Fibroblast of peridontal ligament (primary cell): Measurements from ENCODE around the gene ODAD3.
"Not testable (repeated sequence)": the region's sequence is repeated elsewhere in the genome, so short reads cannot be mapped to it uniquely, and the experiment has no call there.

Source experiments
- DNase-seq: peaks from one replicate; pipeline ENCODE4 v3.0.0-alpha.2; 2010; ENCODE audit errors: extremely low read depth

The ODAD3 gene

GRCh38 chr19:11437955-11438354, 3.0 kb upstream of the ODAD3 start:
- DNase-seq: no peak

GRCh38 chr19:11435833-11436313, 952 bp upstream of the ODAD3 start:
- no peak for DNase-seq

GRCh38 chr19:11434703-11435056, 241 bp downstream of the ODAD3 start:
- no peak for DNase-seq

DNA sequence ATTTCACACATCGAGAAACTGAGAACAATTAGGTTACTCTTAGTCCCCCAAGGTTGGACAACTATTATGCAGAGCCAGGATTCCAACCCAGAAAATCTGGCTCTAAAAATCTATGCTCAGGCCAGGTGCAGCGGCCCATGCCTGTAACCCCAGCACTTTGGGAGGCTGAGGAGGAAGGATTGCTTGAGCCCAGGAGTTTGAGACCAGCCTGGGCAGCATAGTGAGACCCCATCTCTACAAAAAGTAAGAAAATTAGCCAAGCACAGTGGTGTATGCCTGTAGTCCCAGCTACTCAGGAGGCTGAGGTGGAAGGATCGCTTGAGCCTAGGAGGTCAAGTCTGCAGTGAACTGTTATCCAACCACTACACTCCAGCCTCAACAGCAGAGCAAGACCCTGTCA, 1.4 kb downstream of the ODAD3 start:
- DNase-seq: not testable (repeated sequence)

DNA sequence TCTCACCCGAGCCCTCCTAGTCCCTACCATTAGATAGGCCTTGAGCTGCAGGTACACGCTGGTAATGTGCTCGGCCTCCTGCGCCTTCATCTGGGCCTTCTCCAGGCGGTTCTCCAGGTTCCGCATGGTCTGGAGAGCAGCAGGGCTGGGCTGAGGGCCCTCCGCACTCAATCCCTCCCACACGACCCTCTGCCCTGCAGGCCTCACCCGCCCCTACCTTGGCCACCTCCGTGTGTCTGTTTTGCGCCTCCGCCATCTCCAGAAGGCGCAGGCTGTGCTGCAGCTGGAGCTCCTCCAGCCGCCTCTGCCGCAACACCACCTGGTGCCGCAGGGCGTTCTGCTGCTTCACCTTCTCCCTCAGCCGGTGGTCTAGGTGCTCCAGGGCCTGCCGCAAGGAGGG, 8.3 kb downstream of the ODAD3 start:
- no peak for DNase-seq

- no peak for DNase-seq
Observed at GRCh38 chr19:11425719-11426457, 9.0 kb downstream of the ODAD3 start.

DNA sequence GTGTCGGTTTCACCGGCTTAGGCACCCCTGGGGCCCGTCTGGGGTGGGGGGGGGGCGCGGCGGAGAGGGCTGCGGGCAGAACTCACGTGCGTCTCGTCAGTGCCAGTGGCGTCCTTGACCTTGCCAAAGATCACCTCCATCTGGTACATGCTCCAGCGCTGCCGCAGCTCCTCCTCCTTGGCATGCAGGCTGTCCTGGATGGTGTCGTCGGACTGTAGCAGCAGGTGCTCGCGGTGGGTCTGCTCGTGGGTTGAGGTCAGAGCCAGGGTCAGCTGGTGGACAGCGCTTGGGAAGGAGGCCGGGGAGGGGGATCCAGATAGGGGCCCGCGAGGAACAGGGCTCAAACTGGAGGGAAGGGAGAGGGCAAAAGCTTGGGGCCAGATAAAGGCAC, 11.1 kb downstream of the ODAD3 start:
- no peak for DNase-seq

DNA sequence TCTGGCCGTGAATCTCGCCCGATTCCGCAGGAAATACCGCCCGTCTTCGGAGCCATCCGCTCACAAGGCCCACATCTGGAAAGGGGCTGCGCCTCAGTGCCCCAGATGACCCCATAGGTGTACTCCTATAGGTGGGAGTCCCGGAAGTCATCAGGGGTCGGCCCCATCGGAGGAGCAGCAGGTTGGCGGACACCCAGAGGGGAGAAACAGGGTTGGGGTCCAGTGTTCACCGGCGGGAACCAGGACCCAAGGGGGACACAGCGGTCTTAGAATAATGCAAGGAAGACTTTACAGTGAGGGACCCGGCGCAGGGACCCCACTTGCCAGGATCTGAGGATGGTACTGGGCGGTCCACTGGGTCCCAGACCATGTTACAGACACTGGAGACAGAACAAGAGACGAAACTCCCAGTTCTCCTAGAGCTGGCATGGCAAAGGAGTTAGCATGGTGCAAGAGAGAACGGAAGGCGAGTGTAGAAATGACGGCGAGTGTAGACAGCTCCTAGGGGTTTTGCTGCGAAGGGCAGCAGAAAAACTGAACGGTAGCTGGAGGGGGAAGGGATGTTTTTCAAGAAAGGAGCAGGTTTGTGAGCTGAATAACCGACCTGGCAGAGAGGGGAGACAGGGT, 11.6 kb downstream of the ODAD3 start:
- no peak for DNase-seq

DNA sequence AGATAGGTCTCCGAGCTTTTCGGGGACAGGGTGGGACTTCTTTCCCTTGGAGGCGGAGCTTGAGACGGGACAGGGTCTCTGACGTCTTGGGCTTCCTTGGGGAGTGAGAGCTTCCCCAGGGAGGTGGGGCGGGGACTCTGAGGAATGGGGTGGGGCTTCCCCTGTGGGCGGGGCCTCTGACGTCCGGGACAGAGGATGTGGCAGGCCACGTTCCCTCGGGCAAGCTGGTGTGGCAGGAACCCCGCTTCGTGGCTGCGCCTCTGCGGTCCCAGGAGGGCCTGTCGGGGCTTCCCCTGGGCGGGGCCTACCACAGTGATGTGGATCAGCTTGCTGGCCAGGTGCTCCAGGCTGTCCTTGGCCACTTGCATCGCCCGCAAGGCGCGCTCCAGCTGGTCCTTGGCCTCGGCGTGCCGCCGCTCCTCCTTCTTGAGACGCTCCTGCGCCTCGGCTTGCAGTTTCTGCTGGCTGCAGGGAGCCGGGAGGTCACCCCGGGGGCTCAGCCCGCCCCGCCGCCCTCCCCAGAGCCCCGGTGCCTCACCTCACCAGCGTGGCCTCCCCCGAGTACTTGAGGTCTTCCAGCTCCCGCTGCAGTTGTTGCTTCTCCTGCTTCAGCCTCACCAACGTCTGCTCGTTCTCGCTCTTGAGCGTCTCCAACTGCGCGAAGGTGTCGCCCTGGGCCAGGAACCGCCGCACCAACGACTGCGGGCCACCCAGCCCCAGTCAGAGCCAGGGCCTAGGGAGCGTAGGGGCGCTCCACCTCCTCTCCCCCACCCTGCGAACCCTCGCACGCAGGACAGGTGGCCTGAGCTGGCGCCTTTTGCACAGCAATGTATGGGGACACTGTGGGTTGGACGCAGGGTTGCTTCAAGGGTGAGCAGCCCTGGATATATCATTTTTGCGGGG, 12.5 kb downstream of the ODAD3 start:
- no peak for DNase-seq

GRCh38 chr19:11421371-11422098, 13.4 kb downstream of the ODAD3 start:
- DNase-seq: no peak

GRCh38 chr19:11420429-11421370, 14.2 kb downstream of the ODAD3 start:
- peak; percentile 28 for DNase-seq

DNA sequence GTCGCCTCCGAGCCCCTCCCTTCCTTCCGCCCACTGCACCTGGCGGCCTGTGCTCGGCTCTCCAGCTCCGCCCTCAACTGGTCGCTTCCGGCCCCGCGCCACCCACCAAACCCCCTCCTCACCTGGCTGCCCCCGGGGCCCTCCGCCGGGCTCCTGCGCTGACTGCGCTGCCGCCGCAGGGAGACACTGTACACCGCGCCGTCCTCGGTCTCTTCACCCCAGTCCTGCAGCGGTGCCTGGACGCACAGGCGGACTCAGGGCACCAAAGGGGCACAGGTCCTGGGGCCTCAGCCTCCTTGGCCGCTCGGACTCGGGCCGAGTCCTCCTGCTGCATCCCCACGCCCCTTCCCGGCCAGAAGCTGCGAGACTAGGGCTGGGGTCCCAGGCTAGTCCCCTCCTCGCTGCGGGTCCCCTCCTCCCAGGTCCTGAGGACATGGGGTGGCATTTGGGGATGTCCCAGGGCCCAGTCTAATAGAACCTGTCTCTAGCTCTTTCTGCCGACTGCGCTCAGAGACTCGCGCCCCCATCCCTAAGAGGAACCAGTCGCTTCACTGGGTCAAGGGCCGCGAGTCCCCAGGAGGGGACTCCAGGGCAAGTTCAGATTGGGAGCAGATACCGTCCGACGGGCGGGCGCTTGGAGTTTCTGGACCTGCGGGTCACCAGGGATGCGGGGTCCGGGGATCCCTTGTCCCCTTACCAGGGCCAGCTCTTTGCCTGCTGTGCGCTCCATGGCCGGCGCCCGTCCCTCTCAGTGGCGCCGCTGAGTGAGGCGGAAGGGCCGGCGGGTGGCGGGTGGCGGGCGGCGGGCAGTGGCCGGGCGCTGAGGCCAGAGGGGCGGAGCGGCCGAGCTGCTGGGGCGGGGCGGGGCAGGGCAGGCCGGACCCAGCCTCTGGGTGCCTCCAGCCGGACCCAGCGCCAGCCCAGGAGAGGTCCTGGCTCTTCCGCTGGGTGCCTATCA, 16.1 kb downstream of the ODAD3 start, which contains the start of gene RGL3:
RGL3 (minus strand) TSS at position 766 of the 958 bp plus-strand sequence; CDS start at position 730, 36 bp downstream.
- no peak for DNase-seq

DNA sequence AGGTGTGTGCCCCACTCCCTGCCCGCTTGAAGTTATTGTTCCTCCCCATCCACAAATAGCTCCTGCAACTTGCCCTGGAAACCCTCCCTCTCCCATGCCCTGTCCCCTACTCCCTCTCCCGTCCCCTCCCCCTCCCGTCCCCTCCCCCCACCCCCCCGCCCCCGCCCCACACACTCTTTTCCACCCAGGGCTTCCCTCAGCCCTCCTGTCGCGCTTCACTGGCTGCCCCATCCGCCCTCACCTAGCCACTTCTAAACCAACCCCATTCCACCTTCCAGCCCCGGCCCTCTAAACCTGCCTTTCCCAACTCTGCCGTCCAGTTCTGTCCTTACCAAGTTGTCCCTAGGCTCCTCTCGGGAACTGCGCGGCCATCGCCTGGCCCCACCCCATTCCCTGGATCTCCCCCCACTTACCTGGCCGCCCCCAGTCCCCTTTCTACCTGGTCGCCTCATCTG, 16.8 kb downstream of the ODAD3 start:
- DNase-seq: no peak

DNA sequence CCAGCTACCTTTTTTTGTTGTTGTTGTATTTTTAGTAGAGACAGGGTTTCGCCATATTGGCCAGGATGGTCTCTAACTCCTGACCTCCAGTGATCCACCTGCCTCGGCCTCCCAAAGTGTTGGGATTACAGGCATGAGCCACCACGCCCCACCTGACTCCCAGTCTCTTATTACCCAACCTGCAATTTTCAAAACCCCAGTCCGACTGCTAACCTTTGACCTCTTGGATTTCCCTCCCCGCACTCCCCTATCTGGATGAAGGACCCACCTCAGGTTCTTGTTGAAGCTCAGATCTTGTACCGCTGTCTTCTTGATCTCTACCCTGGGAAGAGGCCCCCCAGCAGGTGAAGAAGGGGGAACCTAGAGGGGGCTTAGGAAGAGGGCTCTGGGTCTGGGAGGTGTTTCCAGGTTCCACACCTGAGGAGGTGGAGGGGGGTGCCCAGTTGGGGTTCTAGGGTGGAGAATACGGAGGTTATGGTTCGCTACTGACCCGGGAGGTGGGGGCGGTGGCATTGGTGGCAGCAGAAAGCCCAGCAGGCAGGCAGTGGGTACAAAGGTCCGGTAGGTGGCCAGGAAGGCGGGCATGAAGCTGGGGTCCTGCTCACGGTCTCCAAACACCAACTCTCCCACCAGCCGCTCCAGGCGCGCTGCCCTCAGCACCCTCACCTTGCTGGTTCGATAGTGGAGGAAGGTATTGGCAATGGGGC, 18.4 kb downstream of the ODAD3 start:
- DNase-seq: no peak

GRCh38 chr19:11414544-11414943, 20.4 kb downstream of the ODAD3 start:
- DNase-seq: peak; percentile 14

- peak; percentile 9 for DNase-seq
Observed at GRCh38 chr19:11410682-11411081, 24.2 kb downstream of the ODAD3 start.

GRCh38 chr19:11408591-11408990, 26.3 kb downstream of the ODAD3 start:
- DNase-seq: no peak

DNA sequence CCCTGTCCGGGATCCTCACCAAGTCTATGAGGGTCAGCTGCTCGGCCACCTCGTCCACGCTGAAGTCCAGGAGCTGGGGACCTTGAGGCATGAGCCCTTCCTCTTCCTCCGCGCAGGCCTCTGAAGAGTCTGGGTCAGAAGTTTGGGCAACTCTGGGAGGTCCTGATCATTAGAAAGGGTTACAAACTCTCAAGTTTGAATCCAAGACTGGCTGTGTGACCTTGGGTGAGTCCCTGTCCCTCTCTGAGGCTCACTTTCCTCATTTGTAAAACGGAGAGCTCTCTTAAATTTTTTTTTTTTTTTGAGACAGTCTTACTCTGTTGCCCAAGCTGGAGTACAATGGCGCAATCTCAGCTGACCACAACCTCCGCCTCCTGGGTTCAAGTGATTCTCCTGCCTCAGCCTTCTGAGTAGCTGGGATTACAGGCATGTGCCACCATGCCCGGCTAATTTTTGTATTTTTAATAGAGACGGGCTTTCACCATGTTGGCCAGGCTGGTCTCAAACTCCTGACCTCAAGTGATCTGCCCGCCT, 28.2 kb downstream of the ODAD3 start:
- DNase-seq: not testable (repeated sequence)
